A549 (cell line): Measurements from ENCODE around the gene ELF2. TPM values are rescaled to one million over a fixed set of nuclear protein-coding genes. Genes with fewer than 3 reads are reported as not detected.
"Not testable (repeated sequence)": the region's sequence is repeated elsewhere in the genome, so short reads cannot be mapped to it uniquely, and the experiment has no call there.

Source experiments
- ATAC-seq, 2 experiments: fragments of 200-7000 bp in 1 of 2; fragments of >200 bp in 1 of 2; cut with Nextera tagmentation in 1 of 2; cut with Tn5 transposase in 1 of 2; 3 replicates each; pipeline versions ENCODE4 v1.8.0 to v1.9.1; 2018 to 2020; ENCODE audit warnings: mild to moderate bottlenecking in 1 of 2, moderate library complexity in 1 of 2
- CTCF ChIA-PET: fragments of 300-600 bp; sonication (Branson Sonifier 250); formaldehyde crosslinking; extraction: SDS; loops from one replicate; lab custom pipeline; 2021; ENCODE audit warnings: antibody characterized with exemption, inconsistent platforms; lab: Yijun Ruan, JAX
- POLR2A ChIA-PET: fragments of 350-600 bp; formaldehyde crosslinking; extraction: SDS; loops from one replicate; lab custom pipeline; 2021; ENCODE audit warnings: antibody characterized with exemption, inconsistent platforms; lab: Yijun Ruan, JAX
- DNase-seq, 2 experiments: peaks; one replicate each; pipeline versions ENCODE4 v3.0.0 to v3.0.0-alpha.2; 2011 to 2016; ENCODE audit warnings: low read depth in 1 of 2, low spot score in 1 of 2
- FAIRE-seq: peaks from 2 replicates; lab custom pipeline; 2011; peaks lifted over from hg19 to GRCh38; lab: Jason Lieb, UNC
- H3K27ac ChIP-seq, 2 experiments: fragments of >200 bp; sonication (Bioruptor Twin); formaldehyde crosslinking; 3 replicates each; pipeline ENCODE4 v1.5.1; 2016 to 2017
- H3K4me1 ChIP-seq: fragments of >200 bp; sonication (Bioruptor Twin); formaldehyde crosslinking; 3 replicates; pipeline ENCODE4 v1.6.1; 2016
- H3K4me2 ChIP-seq: fragments of >200 bp; sonication (Bioruptor Twin); formaldehyde crosslinking; 3 replicates; pipeline ENCODE4 v1.6.1; 2016
- H3K4me3 ChIP-seq: fragments of >200 bp; sonication (Bioruptor Twin); formaldehyde crosslinking; 3 replicates; pipeline ENCODE4 v1.5.1; 2016
- H3K9me3 ChIP-seq: fragments of >200 bp; sonication (Bioruptor Twin); formaldehyde crosslinking; 3 replicates; pipeline ENCODE4 v1.6.1; 2016
- ATOH8 ChIP-seq: fragments of 250-450 bp; sonication (Bioruptor Pico); IDR thresholded peaks from 2 replicates; pipeline ENCODE4 v1.5.0; 2020; ENCODE audit warnings: low read depth, mild to moderate bottlenecking, moderate library complexity
- BCL3 ChIP-seq: fragments of >200 bp; sonication (Bioruptor Twin); formaldehyde crosslinking; IDR thresholded peaks from 3 replicates; pipeline ENCODE4 v1.6.1; 2016
- CBX2 ChIP-seq: fragments of 200-600 bp; sonication (generic); IDR thresholded peaks from 2 replicates; pipeline ENCODE4 v1.6.1; 2016; ENCODE audit warnings: low read depth, mild to moderate bottlenecking, borderline replicate concordance
- CEBPB ChIP-seq, 2 experiments: fragments of >200 bp in 1 of 2; sonication (Bioruptor Twin) in 1 of 2; formaldehyde crosslinking in 1 of 2; IDR thresholded peaks; 2 replicates each; pipeline ENCODE4 v1.6.1; 2012 to 2016
- EHMT2 ChIP-seq: fragments of 200-600 bp; sonication (generic); IDR thresholded peaks from 2 replicates; pipeline ENCODE4 v1.6.1; 2016; ENCODE audit warnings: antibody characterized with exemption, low read depth, mild to moderate bottlenecking, moderate library complexity
- FOSB ChIP-seq: fragments of 250-450 bp; sonication (Bioruptor Pico); IDR thresholded peaks from 2 replicates; pipeline ENCODE4 v1.5.0; 2020; ENCODE audit warnings: mild to moderate bottlenecking, moderate library complexity
- GATA3 ChIP-seq: IDR thresholded peaks from 2 replicates; pipeline ENCODE4 v1.6.1; 2012; ENCODE audit warnings: borderline replicate concordance
- HES2 ChIP-seq: fragments of >200 bp; sonication (Bioruptor Twin); formaldehyde crosslinking; IDR thresholded peaks from 2 replicates; pipeline ENCODE4 v1.6.1; 2016
- HMGXB4 ChIP-seq: fragments of 250-450 bp; sonication (Bioruptor Pico); IDR thresholded peaks from 2 replicates; pipeline ENCODE4 v1.5.0; 2021; ENCODE audit warnings: mild to moderate bottlenecking, moderate library complexity, borderline replicate concordance
- HOXA7 ChIP-seq: fragments of 250-450 bp; sonication (Bioruptor Pico); IDR thresholded peaks from 2 replicates; pipeline ENCODE4 v1.5.0; 2020; ENCODE audit warnings: mild to moderate bottlenecking, moderate library complexity
- KDM5A ChIP-seq: fragments of 200-600 bp; sonication (generic); IDR thresholded peaks from 2 replicates; pipeline ENCODE4 v1.6.1; 2016; ENCODE audit warnings: antibody characterized with exemption, mild to moderate bottlenecking
- MAFK ChIP-seq: fragments of 450-650 bp; IDR thresholded peaks from 2 replicates; pipeline ENCODE4 v1.6.1; 2014; ENCODE audit not compliant: partially characterized antibody
- NPAS2 ChIP-seq: fragments of 250-450 bp; sonication (Bioruptor Pico); IDR thresholded peaks from 2 replicates; pipeline ENCODE4 v1.8.0; 2022; ENCODE audit warnings: mild to moderate bottlenecking, moderate library complexity, borderline replicate concordance
- PHF8 ChIP-seq: fragments of 200-600 bp; sonication (generic); IDR thresholded peaks from 2 replicates; pipeline ENCODE4 v1.6.1; 2016; ENCODE audit warnings: low read depth, mild to moderate bottlenecking, antibody characterized with exemption, moderate library complexity, borderline replicate concordance
- POLR2A ChIP-seq: IDR thresholded peaks from 2 replicates; pipeline ENCODE4 v1.6.1; 2012; ENCODE audit warnings: mild to moderate bottlenecking, low read length
- POLR2AphosphoS2 ChIP-seq: conservative IDR thresholded peaks from 2 replicates; pipeline ENCODE4 v1.6.1; 2012; ENCODE audit warnings: low read length, improper control_type of control experiment, inconsistent platforms
- RARB ChIP-seq: fragments of 250-450 bp; sonication (Bioruptor Pico); IDR thresholded peaks from 2 replicates; pipeline ENCODE4 v1.8.0; 2021; ENCODE audit warnings: mild to moderate bottlenecking, moderate library complexity
- RCOR1 ChIP-seq: fragments of 150-350 bp; IDR thresholded peaks from 2 replicates; pipeline ENCODE4 v1.6.1; 2014; ENCODE audit warnings: antibody characterized with exemption, low read length, low read depth
- RFX5 ChIP-seq: fragments of 450-650 bp; IDR thresholded peaks from 2 replicates; pipeline ENCODE4 v1.7.1; 2014; ENCODE audit warnings: antibody characterized with exemption, mild to moderate bottlenecking, moderate library complexity
- SMC3 ChIP-seq: fragments of >200 bp; sonication (Bioruptor Twin); formaldehyde crosslinking; IDR thresholded peaks from 3 replicates; pipeline ENCODE4 v1.6.1; 2018; ENCODE audit warnings: inconsistent platforms
- TP53 ChIP-seq: fragments of 250-450 bp; sonication (Bioruptor Pico); IDR thresholded peaks from 2 replicates; pipeline ENCODE4 v1.5.0; 2021; ENCODE audit warnings: mild to moderate bottlenecking, moderate library complexity
- ZSCAN20 ChIP-seq: fragments of 250-450 bp; sonication (Bioruptor Pico); IDR thresholded peaks from 2 replicates; pipeline ENCODE4 v1.8.0; 2022; ENCODE audit warnings: mild to moderate bottlenecking, moderate library complexity
- WGBS: methylation state at CpG from one replicate; pipeline ENCODE4 v1.1.6; 2017; ENCODE audit errors: missing lambda C conversion rate; 5-methylcytosine and 5-hydroxymethylcytosine counted together
- polyA plus RNA-seq, 4 experiments: library from polyadenylated mRNA; depleted of rRNA in 3 of 4; stranded (reverse); fragments of >200 nt; fragmentation: RNase III in 1 of 4; extraction: RNeasy Plus Mini Kit Qiagen cat#74134 plus additional on column Dnase treatment in 1 of 4; gene quantifications; 2 replicates in 3 of 4; 3 replicates in 1 of 4; pipeline ENCODE4 v1.2.3, GENCODE V29; 2011 to 2017

The ELF2 gene
- polyA plus RNA-seq, 2 of the 4 experiments (the other 2 are of a cell fraction): 12.7 to 24.3 TPM

GRCh38 chr4:139164731-139165130 lies 12.3 kb downstream of the ELF2 start:
- H3K9me3 ChIP-seq: no peaks in the 10 kb centered on the region
- no peak overlapping the region for H3K27ac ChIP-seq
- no peak for DNase-seq
- FAIRE-seq: no peak
- H3K4me1 ChIP-seq: peaks cover 9% of the 10 kb centered on the region
- no peak overlapping the region for H3K4me2 ChIP-seq
- ChIA-PET POLR2A (no interaction called here), CTCF (interaction anchor here (0.7 kb wide), 1 partner anchor 12 kb away, joined by 3 read pairs; no protein-coding TSS in a partner anchor)
- no peak overlapping the region for H3K4me3 ChIP-seq
- WGBS: 94% methylated on average over 1 of the region's 1 CpG
- no peak for ATAC-seq
- TF ChIP-seq EHMT2 (no peak), RARB (no peak), HOXA7 (CRISPR knock-in tag) (no peak), NPAS2 (CRISPR knock-in tag) (no peak), HMGXB4 (no peak), MAFK (no peak), RCOR1 (no peak), POLR2A (no peak)

- 100% methylated on average over 2 of the region's 2 CpGs for WGBS
- CTCF ChIA-PET: interaction anchor here (0.7 kb wide), 1 partner anchor 11 kb away, joined by 3 read pairs; no protein-coding TSS in a partner anchor
- H3K4me2 ChIP-seq: no peak overlapping the region
These were observed 13.2 kb downstream of the ELF2 start for GRCh38 chr4:139163806-139164206.

GRCh38 chr4:139157977-139158376 lies 19.0 kb downstream of the ELF2 start:
- H3K27ac ChIP-seq, H3K4me2 ChIP-seq, POLR2A ChIA-PET, DNase-seq, H3K9me3 ChIP-seq, ATAC-seq, H3K4me3 ChIP-seq, FAIRE-seq: not testable (repeated sequence)
- CTCF ChIA-PET: interaction anchor here (2.0 kb wide), 1 partner anchor 10 kb away, joined by 5 read pairs; no protein-coding TSS in a partner anchor
- 87% methylated on average over 9 of the region's 9 CpGs for WGBS
- H3K4me1 ChIP-seq: peaks cover 10% of the 10 kb centered on the region; the same call in 2 of the 3 replicates

More at GRCh38 chr4:139163806-139164206, 13.2 kb downstream of the ELF2 start:
- POLR2A ChIA-PET: no interaction called here
- H3K27ac ChIP-seq: no peak overlapping the region
- DNase-seq: no peak
- TF ChIP-seq HOXA7 (CRISPR knock-in tag) (no peak), ATOH8 (CRISPR knock-in tag) (no peak), SMC3 (no peak), FOSB (CRISPR knock-in tag) (no peak), POLR2AphosphoS2 (no peak), ZSCAN20 (CRISPR knock-in tag) (no peak), KDM5A (no peak), BCL3 (no peak), TP53 (CRISPR knock-in tag) (no peak), CEBPB (IDR thresholded peaks at IDR 0.05) (no peak), GATA3 (no peak), CBX2 (no peak), POLR2A (no peak), PHF8 (no peak), RFX5 (no peak), HES2 (no peak)
- H3K9me3 ChIP-seq: no peaks in the 10 kb centered on the region
- ATAC-seq: no peak
- no peak for FAIRE-seq
- peaks cover 9% of the 10 kb centered on the region for H3K4me1 ChIP-seq
- no peak overlapping the region for H3K4me3 ChIP-seq
